ENCODE data around the gene FNDC5. TPM values are rescaled to one million over a fixed set of nuclear protein-coding genes. Genes with fewer than 3 reads are reported as not detected.

FNDC5 gene
- total and polyA plus RNA-seq, 2 of the 13 experiments (the other 11 are each of a cell fraction or from before 2014, with no cell fraction given), result 1.4 to 3.1 TPM

DNA sequence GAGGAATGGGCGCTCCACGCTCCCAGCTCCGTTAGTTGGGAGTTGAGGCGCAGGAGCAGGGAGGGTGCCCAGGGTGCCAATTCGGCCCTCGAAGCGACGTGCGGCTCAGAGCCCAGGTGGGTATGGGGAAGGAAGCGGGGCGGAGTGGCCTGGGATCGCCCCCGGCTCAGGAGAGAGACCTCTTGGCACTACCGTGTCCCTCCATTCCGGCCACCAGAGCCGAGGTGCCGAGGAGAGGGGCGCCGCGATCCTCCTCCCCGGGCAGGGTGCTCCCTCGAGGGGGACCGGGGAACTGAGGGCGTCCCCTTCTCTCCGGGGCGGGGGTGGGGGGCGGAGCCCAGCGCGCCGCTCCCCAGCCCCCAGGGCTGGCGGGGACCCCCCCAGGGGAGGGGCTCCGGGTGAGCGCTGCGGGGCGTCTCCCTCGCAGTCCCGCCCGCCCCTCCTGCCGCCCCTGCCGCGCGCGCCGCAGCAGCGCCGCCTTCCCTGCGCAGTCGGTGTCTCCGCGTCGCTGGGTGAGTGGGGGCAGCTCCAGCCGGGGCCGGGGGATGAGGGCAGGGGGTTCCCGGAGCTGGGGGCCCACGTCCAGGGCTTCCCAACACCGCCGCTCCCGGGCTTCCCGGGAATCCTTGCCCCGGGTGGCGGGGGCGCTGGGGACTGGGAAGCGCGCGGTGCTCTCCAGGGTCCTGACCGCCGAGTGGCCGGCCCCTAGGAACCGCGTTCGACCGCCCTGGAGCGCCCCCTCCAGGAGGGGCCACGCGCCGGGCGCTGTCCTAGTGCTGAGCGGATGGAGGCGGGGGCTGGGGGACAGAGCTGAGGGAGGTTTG, 15.5 kb upstream of the FNDC5 start, which contains the start of gene HPCA (continued):
- TF ChIP-seq, protein P1, sequence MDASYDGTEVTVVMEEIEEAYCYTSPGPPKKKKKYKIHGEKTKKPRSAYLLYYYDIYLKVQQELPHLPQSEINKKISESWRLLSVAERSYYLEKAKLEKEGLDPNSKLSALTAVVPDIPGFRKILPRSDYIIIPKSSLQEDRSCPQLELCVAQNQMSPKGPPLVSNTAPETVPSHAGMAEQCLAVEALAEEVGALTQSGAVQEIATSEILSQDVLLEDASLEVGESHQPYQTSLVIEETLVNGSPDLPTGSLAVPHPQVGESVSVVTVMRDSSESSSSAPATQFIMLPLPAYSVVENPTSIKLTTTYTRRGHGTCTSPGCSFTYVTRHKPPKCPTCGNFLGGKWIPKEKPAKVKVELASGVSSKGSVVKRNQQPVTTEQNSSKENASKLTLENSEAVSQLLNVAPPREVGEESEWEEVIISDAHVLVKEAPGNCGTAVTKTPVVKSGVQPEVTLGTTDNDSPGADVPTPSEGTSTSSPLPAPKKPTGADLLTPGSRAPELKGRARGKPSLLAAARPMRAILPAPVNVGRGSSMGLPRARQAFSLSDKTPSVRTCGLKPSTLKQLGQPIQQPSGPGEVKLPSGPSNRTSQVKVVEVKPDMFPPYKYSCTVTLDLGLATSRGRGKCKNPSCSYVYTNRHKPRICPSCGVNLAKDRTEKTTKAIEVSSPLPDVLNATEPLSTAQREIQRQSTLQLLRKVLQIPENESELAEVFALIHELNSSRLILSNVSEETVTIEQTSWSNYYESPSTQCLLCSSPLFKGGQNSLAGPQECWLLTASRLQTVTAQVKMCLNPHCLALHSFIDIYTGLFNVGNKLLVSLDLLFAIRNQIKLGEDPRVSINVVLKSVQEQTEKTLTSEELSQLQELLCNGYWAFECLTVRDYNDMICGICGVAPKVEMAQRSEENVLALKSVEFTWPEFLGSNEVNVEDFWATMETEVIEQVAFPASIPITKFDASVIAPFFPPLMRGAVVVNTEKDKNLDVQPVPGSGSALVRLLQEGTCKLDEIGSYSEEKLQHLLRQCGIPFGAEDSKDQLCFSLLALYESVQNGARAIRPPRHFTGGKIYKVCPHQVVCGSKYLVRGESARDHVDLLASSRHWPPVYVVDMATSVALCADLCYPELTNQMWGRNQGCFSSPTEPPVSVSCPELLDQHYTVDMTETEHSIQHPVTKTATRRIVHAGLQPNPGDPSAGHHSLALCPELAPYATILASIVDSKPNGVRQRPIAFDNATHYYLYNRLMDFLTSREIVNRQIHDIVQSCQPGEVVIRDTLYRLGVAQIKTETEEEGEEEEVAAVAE (CRISPR knock-in tag; IDR thresholded peaks at IDR 0.05; ENCODE audit: borderline replicate concordance), result peak; percentile 94
- TF ChIP-seq SMC3 (IDR thresholded peaks at IDR 0.05; ENCODE audit: low read length), result no peak
- no peak for TF ChIP-seq NCOA5 (CRISPR knock-in tag; IDR thresholded peaks at IDR 0.05)
- no peak for TF ChIP-seq SNRNP70 (IDR thresholded peaks at IDR 0.05; ENCODE audit: low read depth, low read length)
- 0 out of 2 replicates have a peak, but pooled peaks have one; percentile 58 for TF ChIP-seq NFE2L1 (CRISPR knock-in tag; IDR thresholded peaks at IDR 0.05; ENCODE audit: borderline replicate concordance)
- TF ChIP-seq ZNF770 (CRISPR knock-in tag; IDR thresholded peaks at IDR 0.05), result peak; percentile 59
- TF ChIP-seq ATF1 (CRISPR knock-in tag; IDR thresholded peaks at IDR 0.05), result no peak
- TF ChIP-seq CC2D1A (CRISPR knock-in tag; IDR thresholded peaks at IDR 0.05), result peak; percentile 90
- TF ChIP-seq ARID3A (IDR thresholded peaks at IDR 0.05; ENCODE audit: low read depth, low read length), result no peak
- TF ChIP-seq TEAD2 (CRISPR knock-in tag; IDR thresholded peaks at IDR 0.05), result peak; percentile 91
- TF ChIP-seq CEBPG (CRISPR knock-in tag; IDR thresholded peaks at IDR 0.05), result peak; percentile 49
- TF ChIP-seq TEF (CRISPR knock-in tag; IDR thresholded peaks at IDR 0.05), result peak; percentile 90
- TF ChIP-seq MBNL3 (CRISPR knock-in tag; conservative IDR thresholded peaks at IDR 0.05), result no peak
- peak; percentile 97 for TF ChIP-seq CCDC6 (CRISPR knock-in tag; IDR thresholded peaks at IDR 0.05)
- peak; percentile 34; the same call in 1 of the 2 replicates for TF ChIP-seq ZNF556 (CRISPR knock-in tag; IDR thresholded peaks at IDR 0.05; ENCODE audit: borderline replicate concordance)
- no peak for TF ChIP-seq PAF1 (CRISPR knock-in tag; IDR thresholded peaks at IDR 0.05)
- TF ChIP-seq LBX2 (CRISPR knock-in tag; IDR thresholded peaks at IDR 0.05; ENCODE audit: borderline replicate concordance), result peak; percentile 97; the same call in 1 of the 2 replicates
- TF ChIP-seq FIP1L1 (IDR thresholded peaks at IDR 0.05; ENCODE audit: borderline replicate concordance, insufficient read depth, low read depth, low read length), result no peak
- no peak for TF ChIP-seq POLR2A (IDR thresholded peaks at IDR 0.05; ENCODE audit: insufficient read depth in 1 of 2, low read depth in 2 of 2, low read length in 2 of 2)
- TF ChIP-seq AHR (CRISPR knock-in tag; IDR thresholded peaks at IDR 0.05), result peak; percentile 99
- TF ChIP-seq ZFP90 (CRISPR knock-in tag; IDR thresholded peaks at IDR 0.05; ENCODE audit: borderline replicate concordance), result peak; percentile 98
